ENCODE results near the gene PRR15. TPM values are rescaled to one million over a fixed set of nuclear protein-coding genes. Genes with fewer than 3 reads are reported as not detected.

The PRR15 gene
- total RNA-seq, 4 donors from 2014 or later: 0.42 to 6.6 (median 4.8) TPM; not detected in 1

DNA sequence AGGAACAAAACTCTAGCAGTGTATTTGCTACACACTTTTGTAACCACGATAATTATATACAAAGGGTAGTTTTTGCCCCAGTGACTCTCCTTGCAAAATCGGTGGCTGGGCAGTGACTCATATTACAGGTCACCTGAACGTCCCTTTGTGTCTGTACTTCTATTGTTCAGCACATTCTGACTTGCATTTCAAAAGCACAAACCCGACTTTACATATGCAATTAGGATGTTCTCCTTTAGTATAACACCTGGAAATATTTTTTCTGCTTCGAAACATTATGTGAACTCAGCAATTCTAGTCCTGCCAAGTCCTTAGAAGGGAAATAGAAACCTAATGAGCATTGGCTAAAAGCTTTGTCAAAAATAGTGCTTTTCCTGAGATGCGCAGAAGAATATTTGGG, 6.0 kb downstream of the PRR15 start:
- TF ChIP-seq POLR2A (IDR thresholded peaks at IDR 0.05) (no peak), EP300 (IDR thresholded peaks at IDR 0.05) (no peak), CTCF (IDR thresholded peaks at IDR 0.05) (no peak)
- no peak for DNase-seq (ENCODE audit: low spot score in 2 of 2)
- WGBS, 2 donors: 57 to 61% methylated on average over 6 of the region's 6 CpGs

GRCh38 chr7:29572558-29572957, 8.9 kb downstream of the PRR15 start:
- peaks cover 0 to 13% (median 0%) of the 10 kb centered on the region in 4 donors for H3K9me3 ChIP-seq
- WGBS, 2 donors: 91 to 98% methylated on average over 2 of the region's 2 CpGs
- no peak for DNase-seq (ENCODE audit: low spot score in 2 of 2)
- peaks cover 0 to 11% of the 10 kb centered on the region in 2 donors for H3K27me3 ChIP-seq
- no peak overlapping the region for H3K4me3 ChIP-seq
- peaks cover 0 to 6% (median 0%) of the 10 kb centered on the region in 3 donors for H3K36me3 ChIP-seq
- H3K27ac ChIP-seq: no peak overlapping the region
- no peaks in the 10 kb centered on the region for H3K4me1 ChIP-seq
- TF ChIP-seq POLR2A (IDR thresholded peaks at IDR 0.05) (no peak), EP300 (IDR thresholded peaks at IDR 0.05) (no peak), CTCF (IDR thresholded peaks at IDR 0.05) (no peak)

More for the DNA sequence above, 6.0 kb downstream of the PRR15 start:
- no peaks in the 10 kb centered on the region for H3K36me3 ChIP-seq
- no peak overlapping the region for H3K27ac ChIP-seq
- no peaks in the 10 kb centered on the region for H3K9me3 ChIP-seq
- H3K4me1 ChIP-seq: peaks cover 0 to 22% (median 11%) of the 10 kb centered on the region in 4 donors
- H3K4me3 ChIP-seq: no peak overlapping the region
- H3K27me3 ChIP-seq: peaks cover 0 to 40% of the 10 kb centered on the region in 2 donors

- TF ChIP-seq POLR2A (IDR thresholded peaks at IDR 0.05): no peak
- TF ChIP-seq EP300 (IDR thresholded peaks at IDR 0.05): no peak
- no peak for TF ChIP-seq CTCF (IDR thresholded peaks at IDR 0.05)
- H3K36me3 ChIP-seq: peaks cover 0 to 8% (median 0%) of the 10 kb centered on the region in 3 donors
- DNase-seq (ENCODE audit: low spot score in 2 of 2): no peak
- H3K9me3 ChIP-seq: peaks cover 0 to 16% (median 0%) of the 10 kb centered on the region in 4 donors
- peaks cover 0 to 6% of the 10 kb centered on the region in 2 donors for H3K27me3 ChIP-seq
- 79 to 93% methylated on average over 3 of the region's 3 CpGs for WGBS, 2 donors
- no peak overlapping the region for H3K27ac ChIP-seq
- H3K4me1 ChIP-seq: no peaks in the 10 kb centered on the region
- H3K4me3 ChIP-seq: no peak overlapping the region
Observed at GRCh38 chr7:29573567-29573966, 9.9 kb downstream of the PRR15 start.

DNA sequence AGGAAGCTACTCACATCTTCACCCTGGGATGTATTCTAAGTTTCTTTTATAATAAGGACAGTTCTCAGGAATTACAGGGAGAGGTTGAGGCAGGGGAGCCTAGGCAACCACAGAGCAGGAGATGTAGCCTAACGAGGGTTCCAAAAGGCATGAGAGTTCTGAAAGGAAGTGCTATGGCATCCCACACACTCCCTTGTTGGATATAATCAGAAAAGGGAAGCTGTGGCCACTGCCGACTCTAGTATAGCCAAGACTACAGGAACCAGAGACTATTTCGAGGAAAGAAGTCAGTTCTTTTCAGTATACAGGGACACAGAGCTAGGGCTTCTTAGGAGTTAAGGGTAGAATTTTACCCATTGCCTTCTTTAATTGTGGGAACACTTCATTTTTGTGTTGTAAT, 11.0 kb downstream of the PRR15 start:
- H3K36me3 ChIP-seq: peaks cover 0 to 8% (median 0%) of the 10 kb centered on the region in 3 donors
- no peak overlapping the region for H3K4me3 ChIP-seq
- H3K4me1 ChIP-seq: no peaks in the 10 kb centered on the region
- DNase-seq (ENCODE audit: low spot score in 2 of 2): no peak
- peaks cover 0 to 6% of the 10 kb centered on the region in 2 donors for H3K27me3 ChIP-seq
- H3K9me3 ChIP-seq: peaks cover 0 to 16% (median 0%) of the 10 kb centered on the region in 4 donors
- WGBS, 2 donors: 56 to 59% methylated on average over 3 of the region's 3 CpGs
- H3K27ac ChIP-seq: no peak overlapping the region
- no peak for TF ChIP-seq CTCF (IDR thresholded peaks at IDR 0.05)
- TF ChIP-seq EP300 (IDR thresholded peaks at IDR 0.05): no peak
- no peak for TF ChIP-seq POLR2A (IDR thresholded peaks at IDR 0.05)

- no peaks in the 10 kb centered on the region for H3K9me3 ChIP-seq
- H3K36me3 ChIP-seq: no peaks in the 10 kb centered on the region
- DNase-seq (ENCODE audit: low spot score in 2 of 2): no peak
- H3K4me1 ChIP-seq: no peaks in the 10 kb centered on the region
- no peak overlapping the region for H3K4me3 ChIP-seq
- 78 to 83% methylated on average over 3 of the region's 3 CpGs for WGBS, 2 donors
- no peak overlapping the region for H3K27ac ChIP-seq
- H3K27me3 ChIP-seq: no peaks in the 10 kb centered on the region
- TF ChIP-seq POLR2A (IDR thresholded peaks at IDR 0.05): no peak
- TF ChIP-seq CTCF (IDR thresholded peaks at IDR 0.05): no peak
- TF ChIP-seq EP300 (IDR thresholded peaks at IDR 0.05): no peak
Observed at GRCh38 chr7:29587195-29587808, 23.7 kb downstream of the PRR15 start.
